DOHH2 (cell line): Measurements from ENCODE around the gene CD151.

ENCODE experiments used
- H3F3A ChIP-seq: fragments of 200-600 bp; sonication (generic), shearing (Covaris generic); 2 replicates; pipeline ENCODE4 v1.6.0; 2016; ENCODE audit warnings: antibody characterized with exemption, mild to moderate bottlenecking; ENCODE audit not compliant: control insufficient read depth, insufficient read depth
- H3K27ac ChIP-seq: fragments of 200-600 bp; sonication (generic); 2 replicates; pipeline ENCODE4 v1.5.1; 2014; ENCODE audit warnings: low read depth, mild to moderate bottlenecking, low read length, moderate library complexity
- H3K27me3 ChIP-seq: fragments of 200-600 bp; sonication (generic); 2 replicates; pipeline ENCODE4 v1.6.1; 2014; ENCODE audit warnings: mild to moderate bottlenecking, low read length, mixed read lengths; ENCODE audit not compliant: control insufficient read depth
- H3K36me3 ChIP-seq: fragments of 200-600 bp; sonication (generic); 2 replicates; pipeline ENCODE4 v1.6.1; 2014; ENCODE audit warnings: mild to moderate bottlenecking, low read length, moderate library complexity, mixed read lengths; ENCODE audit not compliant: control insufficient read depth
- H3K4me1 ChIP-seq: fragments of 200-600 bp; sonication (generic); 2 replicates; pipeline ENCODE4 v1.6.1; 2014; ENCODE audit warnings: mild to moderate bottlenecking, low read length, mixed read lengths; ENCODE audit not compliant: control insufficient read depth
- H3K4me2 ChIP-seq: fragments of 200-600 bp; sonication (generic); 2 replicates; pipeline ENCODE4 v1.6.0; 2014; ENCODE audit warnings: mild to moderate bottlenecking, low read length, moderate library complexity
- H3K4me3 ChIP-seq: fragments of 200-600 bp; sonication (generic); 2 replicates; pipeline ENCODE4 v1.5.1; 2014; ENCODE audit warnings: mild to moderate bottlenecking, low read length, mixed read lengths
- H3K79me2 ChIP-seq: fragments of 200-600 bp; sonication (generic); 2 replicates; pipeline ENCODE4 v1.6.1; 2014; ENCODE audit warnings: mild to moderate bottlenecking, low read length, mixed read lengths; ENCODE audit not compliant: control insufficient read depth
- H3K9me2 ChIP-seq: fragments of 200-600 bp; sonication (generic); replicated peaks from 2 replicates; pipeline ENCODE4 v1.6.1; 2014; ENCODE audit warnings: mild to moderate bottlenecking, low read length, mixed read lengths; ENCODE audit not compliant: control insufficient read depth
- H3K9me3 ChIP-seq: fragments of 200-600 bp; sonication (generic); 2 replicates; pipeline ENCODE4 v1.6.1; 2014; ENCODE audit warnings: antibody characterized with exemption, low read length, mixed read lengths; ENCODE audit not compliant: control insufficient read depth, insufficient read depth
- H4K20me1 ChIP-seq: fragments of 200-600 bp; sonication (generic); 2 replicates; pipeline ENCODE4 v1.6.0; 2014; ENCODE audit warnings: low read depth, mild to moderate bottlenecking, antibody characterized with exemption, low read length, moderate library complexity; ENCODE audit not compliant: control insufficient read depth, insufficient read depth
- EZH2phosphoT487 ChIP-seq: fragments of 200-600 bp; sonication (generic); IDR thresholded peaks from 2 replicates; pipeline ENCODE4 v1.6.1; 2017; ENCODE audit warnings: borderline replicate concordance, mild to moderate bottlenecking, antibody characterized with exemption, low read length, moderate library complexity, mixed read lengths
- TF ChIP-seq, protein P1 (sequence below): fragments of 200-600 bp; sonication (generic); IDR thresholded peaks from one replicate; pipeline ENCODE4 v1.5.1; 2014; ENCODE audit warnings: antibody characterized with exemption, mild to moderate bottlenecking, low read depth, low read length; ENCODE audit not compliant: poor library complexity, severe bottlenecking

Gene CD151

DNA sequence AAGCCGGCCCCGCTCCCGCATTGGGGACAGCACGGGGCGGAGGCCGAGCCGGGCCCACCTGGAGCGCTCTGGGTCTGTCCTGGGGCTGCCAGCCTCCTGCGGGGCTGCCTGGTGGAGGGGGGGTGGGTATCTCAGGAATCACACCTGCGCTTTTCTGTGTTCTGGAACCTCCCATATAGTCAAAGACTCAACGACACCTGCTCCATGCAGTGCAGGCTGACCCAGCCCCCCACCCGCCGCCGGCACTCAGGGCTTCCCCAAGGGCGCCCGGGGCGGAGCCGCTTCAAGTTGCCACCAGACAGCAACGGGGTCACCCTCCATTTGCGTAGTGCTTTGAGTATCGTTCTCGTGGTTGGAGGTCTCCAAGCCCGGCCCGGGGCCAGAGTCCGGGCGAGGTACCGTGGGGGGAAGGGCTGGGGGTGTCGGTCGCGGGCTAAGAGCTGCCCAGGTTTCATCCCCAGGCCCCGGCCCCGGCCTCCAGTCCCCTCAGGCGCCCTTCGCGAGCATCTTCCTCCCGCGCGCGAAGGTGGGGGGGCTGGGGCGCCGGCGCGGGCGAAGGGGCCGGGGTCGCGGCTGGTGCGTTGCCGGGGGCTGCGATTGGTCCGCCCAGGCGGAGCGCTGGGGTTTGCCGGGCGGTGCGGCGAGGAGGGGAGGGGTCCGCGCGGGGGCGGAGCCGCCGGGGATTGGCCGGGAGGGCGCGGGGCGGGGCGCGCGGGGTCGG lies 16.5 kb downstream of the CD151 start:
- peaks cover 4% of the 10 kb centered on the region; the same call in 1 of the 2 replicates for H4K20me1 ChIP-seq
- no peaks in the 10 kb centered on the region for H3K9me3 ChIP-seq
- peak overlapping the region; percentile 67 for H3K4me3 ChIP-seq
- no peak for TF ChIP-seq EZH2phosphoT487
- TF ChIP-seq, protein P1, sequence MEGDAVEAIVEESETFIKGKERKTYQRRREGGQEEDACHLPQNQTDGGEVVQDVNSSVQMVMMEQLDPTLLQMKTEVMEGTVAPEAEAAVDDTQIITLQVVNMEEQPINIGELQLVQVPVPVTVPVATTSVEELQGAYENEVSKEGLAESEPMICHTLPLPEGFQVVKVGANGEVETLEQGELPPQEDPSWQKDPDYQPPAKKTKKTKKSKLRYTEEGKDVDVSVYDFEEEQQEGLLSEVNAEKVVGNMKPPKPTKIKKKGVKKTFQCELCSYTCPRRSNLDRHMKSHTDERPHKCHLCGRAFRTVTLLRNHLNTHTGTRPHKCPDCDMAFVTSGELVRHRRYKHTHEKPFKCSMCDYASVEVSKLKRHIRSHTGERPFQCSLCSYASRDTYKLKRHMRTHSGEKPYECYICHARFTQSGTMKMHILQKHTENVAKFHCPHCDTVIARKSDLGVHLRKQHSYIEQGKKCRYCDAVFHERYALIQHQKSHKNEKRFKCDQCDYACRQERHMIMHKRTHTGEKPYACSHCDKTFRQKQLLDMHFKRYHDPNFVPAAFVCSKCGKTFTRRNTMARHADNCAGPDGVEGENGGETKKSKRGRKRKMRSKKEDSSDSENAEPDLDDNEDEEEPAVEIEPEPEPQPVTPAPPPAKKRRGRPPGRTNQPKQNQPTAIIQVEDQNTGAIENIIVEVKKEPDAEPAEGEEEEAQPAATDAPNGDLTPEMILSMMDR = no peak
- H3K36me3 ChIP-seq = no peaks in the 10 kb centered on the region
- H3K9me2 ChIP-seq = no peaks in the 10 kb centered on the region
- H3K4me2 ChIP-seq = peak overlapping the region; percentile 82
- peaks cover 19% of the 10 kb centered on the region for H3K27me3 ChIP-seq
- no peaks in the 10 kb centered on the region for H3K79me2 ChIP-seq
- peaks cover 22% of the 10 kb centered on the region for H3K4me1 ChIP-seq
- no peak overlapping the region for H3K27ac ChIP-seq
- no peaks in the 10 kb centered on the region for H3F3A ChIP-seq

DNA sequence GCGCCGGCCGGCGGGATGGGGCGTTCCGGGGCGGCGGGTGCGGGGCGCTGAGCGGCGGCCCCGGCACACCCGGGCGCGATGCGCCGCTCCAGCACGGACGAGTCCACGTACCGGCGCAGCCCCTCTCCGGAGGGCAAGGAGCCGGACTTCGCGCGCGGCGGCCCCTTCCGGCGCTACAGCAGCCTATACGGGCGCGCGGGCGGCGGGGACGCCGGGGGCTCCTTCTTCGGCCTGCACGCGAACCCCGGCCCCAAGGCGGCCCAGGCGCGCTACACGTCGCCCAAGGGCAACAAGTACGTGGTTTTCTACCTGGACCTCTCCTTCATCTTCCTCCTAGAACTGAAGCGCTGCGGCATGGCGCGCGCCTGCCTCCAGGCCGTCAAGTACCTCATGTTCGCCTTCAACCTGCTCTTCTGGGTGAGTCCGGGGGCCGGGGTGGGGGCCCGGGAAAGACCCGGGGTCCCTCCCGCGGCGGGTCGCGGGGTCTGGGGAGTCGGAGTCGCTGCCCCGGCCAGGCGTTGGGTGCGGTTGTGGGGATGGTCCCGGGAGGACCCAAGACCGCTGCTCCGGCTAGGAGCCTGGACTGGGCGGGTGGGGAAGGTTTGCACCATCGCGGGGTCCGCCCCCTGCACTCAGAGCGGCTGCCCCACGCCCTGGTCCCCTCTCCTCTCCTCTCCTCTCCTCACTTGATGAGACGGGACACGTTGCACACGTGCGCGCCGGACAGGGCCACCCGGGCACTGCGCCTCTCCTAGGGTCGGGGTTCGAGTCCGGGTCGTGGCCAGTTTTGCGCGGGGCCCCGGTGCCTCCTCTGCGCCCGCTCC lies 17.4 kb downstream of the CD151 start:
- H3K4me3 ChIP-seq = 0 out of 2 replicates have a peak overlapping the region, but pooled peaks have one; percentile 10
- H3K9me2 ChIP-seq = no peaks in the 10 kb centered on the region
- H3K27me3 ChIP-seq = peaks cover 19% of the 10 kb centered on the region
- peak overlapping the region; percentile 40; the same call in 1 of the 2 replicates for H3K4me2 ChIP-seq
- H3K27ac ChIP-seq = no peak overlapping the region
- H3K36me3 ChIP-seq = no peaks in the 10 kb centered on the region
- H4K20me1 ChIP-seq = peaks cover 4% of the 10 kb centered on the region; the same call in 1 of the 2 replicates
- H3F3A ChIP-seq = no peaks in the 10 kb centered on the region
- H3K4me1 ChIP-seq = peaks cover 15% of the 10 kb centered on the region
- no peak for TF ChIP-seq EZH2phosphoT487
- TF ChIP-seq, protein P1 = no peak
- H3K9me3 ChIP-seq = no peaks in the 10 kb centered on the region
- H3K79me2 ChIP-seq = no peaks in the 10 kb centered on the region

DNA sequence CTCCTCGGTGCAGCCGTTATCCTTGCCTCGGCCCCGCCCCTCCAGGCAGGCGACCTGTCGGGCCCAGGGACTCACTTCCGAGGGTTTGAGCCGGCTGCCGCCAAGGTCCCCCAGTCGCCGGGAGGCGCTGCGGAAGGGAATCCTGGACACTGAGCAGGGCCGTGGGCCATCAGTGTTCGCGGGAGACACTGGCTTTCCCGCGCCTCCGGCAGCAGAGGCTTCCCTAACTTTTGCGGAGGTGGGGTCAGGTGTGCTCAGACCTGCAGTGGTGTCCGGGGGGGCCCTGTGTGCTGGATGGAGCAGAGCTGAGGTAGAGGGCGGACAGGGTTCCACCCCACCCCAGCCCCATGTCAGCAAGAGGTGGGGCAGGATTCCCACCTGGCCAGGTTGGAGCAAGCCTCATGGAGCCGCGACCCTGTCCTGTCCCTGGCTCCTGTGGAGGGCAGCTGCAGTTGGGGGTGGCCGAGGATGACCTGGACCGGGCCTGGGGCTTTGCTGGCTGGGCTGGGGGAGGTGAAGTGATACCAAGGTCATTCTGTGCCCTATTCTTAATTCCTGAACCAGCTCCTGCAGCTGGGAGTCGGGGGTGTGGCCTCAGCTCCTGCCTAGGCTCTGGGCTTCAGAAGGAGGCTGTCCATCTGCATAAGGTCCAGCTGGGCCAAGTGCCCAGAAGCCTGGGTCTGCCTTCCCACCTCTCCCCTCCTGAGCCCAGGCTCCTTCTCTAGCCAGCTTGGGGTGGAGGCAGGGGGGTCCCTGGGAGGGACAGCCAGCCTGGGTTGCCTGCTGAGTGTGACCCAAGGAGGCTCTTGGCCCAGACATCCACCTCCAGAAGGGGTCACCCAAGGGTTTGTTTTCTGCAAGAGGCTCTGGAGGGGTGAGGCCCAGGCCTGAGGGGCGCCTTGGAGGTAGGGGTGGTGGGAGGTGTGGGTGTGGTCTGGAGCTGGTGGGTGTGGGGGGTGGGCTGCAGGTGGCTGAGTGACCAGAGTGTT lies 18.3 kb downstream of the CD151 start:
- H3K9me2 ChIP-seq = no peaks in the 10 kb centered on the region
- no peak overlapping the region for H3K4me2 ChIP-seq
- H3K27ac ChIP-seq = no peak overlapping the region
- no peak for TF ChIP-seq EZH2phosphoT487
- TF ChIP-seq, protein P1 = peak; percentile 53
- no peaks in the 10 kb centered on the region for H3F3A ChIP-seq
- peaks cover 19% of the 10 kb centered on the region for H3K27me3 ChIP-seq
- H3K4me1 ChIP-seq = peaks cover 15% of the 10 kb centered on the region
- H3K9me3 ChIP-seq = no peaks in the 10 kb centered on the region
- H4K20me1 ChIP-seq = peaks cover 4% of the 10 kb centered on the region; the same call in 1 of the 2 replicates
- H3K4me3 ChIP-seq = no peak overlapping the region
- no peaks in the 10 kb centered on the region for H3K36me3 ChIP-seq
- no peaks in the 10 kb centered on the region for H3K79me2 ChIP-seq
